Stimulated activated CD4-positive, alpha-beta T cell treated with anti-CD3 and anti-CD28 coated beads, Interleukin-2, amount 100 ng/mL, for 48 hours (primary cell): ENCODE results near the gene GAN.

Source experiments
- DNase-seq, 2 donors: peaks; one replicate each; pipeline ENCODE4 v3.0.0-alpha.2; 2020

GAN gene

GRCh38 chr16:81358860-81359259 is 44.1 kb downstream of the GAN start:
- DNase-seq = no peak

DNA sequence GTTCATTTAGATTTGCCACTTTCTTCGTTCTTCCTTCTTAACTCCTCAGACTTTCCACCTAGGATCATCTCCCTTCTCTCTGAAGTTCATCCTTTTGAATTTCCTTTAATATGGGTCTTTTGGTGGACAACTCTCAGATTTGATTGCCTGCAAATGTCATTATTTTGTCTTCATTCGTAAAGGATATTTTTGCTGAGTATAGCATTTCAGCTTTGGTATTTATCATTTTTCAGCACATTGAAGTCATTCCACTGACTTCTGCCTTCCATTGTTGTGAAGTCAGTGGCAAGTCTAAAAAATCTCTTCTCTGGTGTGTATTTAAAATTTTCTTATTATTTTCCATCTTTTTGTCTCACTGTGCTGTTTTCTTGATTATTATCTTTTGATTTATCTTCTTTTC is 45.4 kb downstream of the GAN start:
- no peak for DNase-seq

GRCh38 chr16:81365731-81366130 is 51.0 kb downstream of the GAN start:
- DNase-seq = no peak

GRCh38 chr16:81366316-81366932 is 51.7 kb downstream of the GAN start:
- DNase-seq = no peak

DNA sequence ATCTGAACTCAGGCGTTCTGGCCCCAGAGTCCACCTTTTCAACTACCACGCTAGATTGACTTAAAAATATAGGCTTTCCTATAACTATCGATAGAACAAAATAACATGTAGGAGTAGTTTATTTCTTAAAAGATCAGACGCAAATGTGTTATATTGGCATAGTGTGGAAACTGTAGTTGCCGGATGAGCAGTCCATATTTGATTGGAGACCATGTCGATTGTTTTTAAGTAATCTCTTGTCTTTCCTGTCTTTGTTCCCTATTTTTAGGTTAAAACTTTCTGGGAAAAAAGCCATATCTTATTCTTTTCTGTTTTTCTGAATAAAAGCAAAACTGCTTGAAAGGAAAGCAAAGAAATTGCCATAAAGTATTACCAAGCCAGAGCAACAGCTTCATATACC is 53.1 kb downstream of the GAN start:
- no peak for DNase-seq

DNA sequence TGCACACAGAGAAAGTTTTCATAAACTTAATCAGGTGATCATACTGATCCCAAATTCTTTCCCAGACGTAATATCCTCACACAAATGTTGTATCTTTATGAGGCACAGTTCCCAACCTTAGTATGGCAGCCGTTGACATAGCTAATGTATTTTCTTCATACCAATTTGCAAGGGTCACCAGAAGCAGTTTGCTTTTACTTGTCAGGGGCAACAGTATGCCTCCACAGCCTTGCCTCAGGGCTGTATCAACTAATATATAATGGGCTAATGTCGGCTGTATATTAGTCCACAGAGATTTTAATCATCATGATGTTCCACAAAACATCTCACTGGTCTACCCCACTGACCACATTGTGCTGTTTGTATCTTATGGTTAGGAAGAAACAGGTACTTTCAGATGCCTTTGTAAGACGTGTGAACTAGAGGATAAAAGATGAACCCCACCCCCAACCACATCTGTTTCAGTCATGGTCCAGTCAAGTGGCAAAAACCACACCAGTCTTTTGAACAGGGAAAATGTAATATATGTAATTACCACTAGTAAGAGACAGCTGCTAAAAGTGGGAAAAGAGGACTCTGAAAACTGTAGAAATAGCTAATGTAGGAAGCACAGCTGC is 55.2 kb downstream of the GAN start:
- DNase-seq = no peak

DNA sequence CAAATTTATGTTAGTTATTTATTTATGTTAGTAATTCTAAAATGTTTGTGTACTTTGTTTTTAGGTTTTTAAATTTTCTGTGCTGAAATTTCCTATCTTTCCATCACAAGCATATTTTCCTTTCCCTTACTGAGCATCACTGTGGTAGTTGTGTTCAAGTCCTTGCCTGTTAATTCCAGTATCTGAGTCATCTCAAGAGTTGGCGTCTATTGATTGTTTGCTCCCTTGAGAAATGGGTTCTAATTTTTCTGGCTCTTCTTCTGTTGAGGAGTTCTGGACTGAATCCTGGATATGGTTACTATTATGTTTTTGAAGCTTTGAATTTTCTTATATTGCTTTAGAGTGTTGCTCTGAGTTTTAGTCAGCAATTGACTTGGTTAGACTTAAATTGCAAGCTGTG is 56.3 kb downstream of the GAN start:
- DNase-seq = no peak

DNA sequence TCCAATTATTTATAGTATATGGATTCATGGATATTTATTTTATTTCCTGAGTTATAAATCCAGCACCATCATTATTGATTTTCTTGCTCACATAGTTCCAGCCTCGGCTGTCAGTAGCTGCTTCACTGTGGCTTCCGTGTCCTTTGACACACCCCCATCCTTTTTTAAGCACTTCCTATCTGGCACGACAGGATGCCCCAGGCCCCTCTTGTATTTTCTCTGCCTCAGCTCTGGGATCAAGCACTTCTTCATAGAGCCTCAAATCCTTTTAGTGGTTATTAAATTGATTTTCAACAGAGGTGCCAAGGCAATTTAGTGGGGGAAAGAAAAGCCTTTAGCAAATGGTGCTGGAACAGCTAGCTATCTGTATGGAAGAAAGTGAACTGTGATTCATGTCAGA is 59.8 kb downstream of the GAN start:
- no peak for DNase-seq

GRCh38 chr16:81376880-81377279 is 62.1 kb downstream of the GAN start:
- peak in 1 of 2 donors; percentile 9 for DNase-seq

DNA sequence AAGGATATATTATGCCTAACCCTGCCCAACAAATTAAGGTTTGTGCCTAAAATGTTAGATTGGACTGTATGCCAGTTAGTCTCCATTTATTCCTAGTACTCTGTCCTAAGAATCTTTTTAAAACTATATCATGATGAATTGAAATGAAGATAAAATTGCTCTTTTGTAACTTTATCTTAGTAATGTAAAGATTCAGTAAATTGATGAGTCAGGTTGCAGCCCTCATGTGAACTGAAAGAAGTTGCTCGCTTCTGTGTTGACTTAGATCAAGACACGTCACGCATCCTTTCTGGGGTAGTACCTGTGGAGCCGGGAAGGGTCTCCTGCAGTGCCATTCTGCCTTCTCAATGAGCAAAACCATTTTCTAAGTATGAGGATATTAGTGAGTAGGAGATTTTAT is 63.3 kb downstream of the GAN start:
- DNase-seq = no peak

DNA sequence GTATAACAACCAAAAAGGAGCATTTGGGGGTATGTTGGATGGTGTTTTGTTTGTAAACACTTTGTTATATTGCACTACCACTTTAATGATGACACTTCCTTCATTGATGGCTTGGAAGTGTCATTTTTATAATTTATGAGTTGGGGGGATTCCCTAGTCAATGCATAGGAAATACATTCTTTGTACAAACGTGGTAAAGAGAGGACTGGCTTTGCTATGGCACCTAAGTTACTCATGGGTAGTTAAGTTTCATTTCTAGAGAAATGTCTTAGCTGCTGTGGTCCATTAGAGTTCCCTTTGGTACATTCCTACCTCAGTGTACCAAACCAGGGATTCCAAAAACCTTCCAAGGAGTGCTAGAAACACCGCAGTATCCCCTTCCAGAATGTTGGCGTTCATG is 66.2 kb downstream of the GAN start:
- DNase-seq = no peak

GRCh38 chr16:81384006-81384405 is 69.2 kb downstream of the GAN start:
- DNase-seq = no peak

- DNase-seq = no peak
Measured at GRCh38 chr16:81385031-81385756, 70.4 kb downstream of the GAN start.

DNA sequence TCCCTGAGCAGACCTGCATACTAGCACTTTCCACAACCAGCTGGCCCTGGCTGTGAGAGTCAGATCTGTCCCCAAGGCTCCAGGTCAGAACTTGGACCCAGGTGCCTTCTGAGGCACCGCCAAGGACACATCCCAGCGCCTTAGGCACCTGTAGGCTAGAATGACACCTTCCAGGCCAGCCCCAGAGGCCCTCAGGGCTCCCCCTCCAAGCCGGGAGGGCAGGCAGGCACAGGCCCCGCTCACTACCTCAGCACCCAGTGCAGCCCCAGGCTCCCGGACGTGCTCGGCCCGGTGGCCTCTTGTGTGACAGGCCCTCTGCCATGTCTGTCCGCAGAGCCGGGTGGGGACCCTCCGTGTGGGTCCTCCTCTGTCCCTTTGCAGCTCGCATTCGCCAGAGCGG is 73.6 kb downstream of the GAN start:
- no peak for DNase-seq

DNA sequence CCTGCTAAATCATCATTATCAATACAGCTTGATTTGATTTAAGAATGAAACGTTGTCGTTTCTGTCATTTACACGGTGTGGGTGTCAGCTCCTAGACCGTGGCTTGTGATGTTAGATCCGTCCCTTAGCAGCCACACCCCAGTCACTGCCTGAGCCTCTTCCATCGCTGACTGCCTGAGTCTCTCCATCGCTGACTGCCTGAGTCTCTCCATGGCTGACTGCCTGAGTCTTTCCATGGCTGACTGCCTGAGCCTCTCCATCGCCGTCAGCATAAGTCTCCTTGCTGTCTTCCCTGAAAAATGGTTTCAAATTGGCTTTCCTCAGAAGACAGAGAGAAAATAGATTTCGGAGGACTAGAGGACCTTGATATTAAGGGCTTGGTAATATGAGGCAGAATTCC is 76.1 kb downstream of the GAN start:
- DNase-seq = no peak

DNA sequence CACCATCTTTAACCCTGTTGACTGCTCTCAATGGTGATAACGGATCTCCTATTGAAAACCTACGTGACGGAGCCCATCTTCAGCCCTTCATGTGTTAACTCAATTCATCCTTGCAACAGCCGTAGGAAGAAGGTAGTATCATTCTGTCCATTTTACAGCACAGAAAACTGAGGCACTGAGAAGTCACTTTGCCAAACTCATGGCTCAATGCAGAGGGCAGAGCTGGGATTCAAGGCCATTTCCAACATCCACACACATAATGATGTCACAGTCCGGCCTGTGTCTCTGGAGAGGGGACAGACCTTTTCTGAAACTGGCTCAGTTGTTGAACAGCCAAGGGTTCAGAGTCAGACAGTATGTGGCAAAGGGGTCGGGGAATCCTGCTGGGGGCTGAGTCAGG is 77.2 kb downstream of the GAN start:
- no peak for DNase-seq

- DNase-seq = no peak
Measured at GRCh38 chr16:81394416-81394815, 79.7 kb downstream of the GAN start.

DNA sequence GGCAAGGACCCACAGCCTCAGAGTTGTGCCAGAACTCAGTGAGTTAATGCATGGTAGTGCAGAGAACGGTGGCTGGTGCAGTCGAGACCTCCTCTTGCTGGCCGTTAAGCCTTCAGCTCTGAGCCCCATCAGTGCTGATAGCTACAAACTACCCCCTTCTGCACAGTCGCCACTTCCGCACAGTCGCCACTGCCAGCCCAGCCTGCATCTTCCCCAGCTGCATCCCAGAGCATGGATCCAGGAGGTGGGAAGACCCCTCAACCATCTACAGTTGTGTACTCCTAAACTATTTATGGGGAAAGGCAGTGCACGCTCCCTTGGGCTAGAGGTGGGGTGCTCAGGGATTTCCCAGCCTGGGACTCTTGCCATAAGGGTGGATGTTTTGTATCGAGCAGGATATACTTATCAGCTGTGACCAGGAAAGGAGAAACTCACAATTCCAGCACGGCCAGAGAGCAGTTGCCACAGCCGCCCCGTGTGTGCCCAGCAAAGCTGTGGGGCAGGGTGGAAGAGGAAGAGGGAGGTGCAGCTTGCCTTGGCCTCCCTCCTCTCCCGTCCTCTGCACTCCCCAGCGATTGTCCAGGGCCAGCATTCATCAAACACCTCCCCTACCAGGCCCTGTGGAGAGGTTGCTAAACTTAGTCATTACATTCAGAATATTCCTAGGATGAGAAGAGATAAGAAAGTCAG is 80.3 kb downstream of the GAN start:
- no peak for DNase-seq

DNA sequence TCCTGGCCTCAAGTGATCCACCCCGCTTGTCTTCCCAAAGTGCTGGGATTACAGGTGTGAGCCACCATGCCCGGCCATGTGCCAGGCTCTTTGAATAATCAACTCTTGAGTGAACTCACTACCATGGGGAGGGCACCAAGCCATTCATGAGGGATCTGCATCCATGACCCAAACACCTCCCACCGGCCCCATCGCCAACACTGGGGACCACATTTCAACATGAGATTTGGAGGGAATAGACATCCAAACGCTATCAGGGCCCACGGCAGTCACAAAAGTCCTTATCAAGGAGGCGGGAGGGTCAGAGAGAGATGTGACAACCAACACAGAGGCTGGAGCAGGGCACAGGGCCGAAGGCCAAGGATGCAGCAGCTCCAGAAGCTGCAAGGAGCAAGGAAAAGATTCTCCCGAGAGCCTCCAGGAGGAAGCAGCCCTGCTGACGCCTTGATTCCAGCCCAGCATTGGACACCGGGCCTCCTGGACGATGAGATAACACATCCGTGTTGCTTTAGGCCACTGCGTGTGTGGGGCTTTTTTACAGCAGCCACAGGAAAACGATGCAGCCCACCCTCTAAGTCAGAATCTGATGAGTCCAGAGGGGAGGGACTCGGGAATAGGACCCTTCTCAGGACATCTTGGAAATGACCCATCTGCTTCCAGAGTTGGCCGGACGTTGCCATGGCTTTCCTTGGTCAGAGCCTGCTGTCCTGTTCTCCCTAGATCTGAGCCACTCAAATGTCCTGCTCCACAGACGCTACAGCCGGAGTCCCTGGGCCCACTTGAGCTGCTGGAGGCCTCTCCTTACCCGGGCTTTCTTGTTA is 82.5 kb downstream of the GAN start:
- DNase-seq = no peak

- DNase-seq = no peak
Measured at GRCh38 chr16:81397879-81398520, 83.2 kb downstream of the GAN start.

GRCh38 chr16:81399909-81400308 is 85.1 kb downstream of the GAN start:
- no peak for DNase-seq
